MCF 10A (cell line): ENCODE data around the gene ANKS4B. TPM values are rescaled to one million over a fixed set of nuclear protein-coding genes. Genes with fewer than 3 reads are reported as not detected.

Source experiments
- Bru-seq: library from RNA; stranded (reverse); fragments of 400-500 nt; gene quantifications from one replicate; lab custom pipeline; 2021; lab: Mats Ljungman, UMichigan
- BruChase-seq, 2 experiments: library from RNA; stranded (reverse); fragments of 400-500 nt; gene quantifications; one replicate each; lab custom pipeline; 2021; lab: Mats Ljungman, UMichigan
- BruUV-seq: library from RNA; stranded (reverse); fragments of 400-500 nt; replicated peaks from 2 replicates; lab custom pipeline; 2021; lab: Mats Ljungman, UMichigan
- CTCF ChIA-PET: fragments of 300-600 bp; sonication (Branson Sonifier 250); formaldehyde crosslinking; extraction: SDS; loops from one replicate; lab custom pipeline; 2021; ENCODE audit warnings: antibody characterized with exemption, inconsistent platforms; lab: Yijun Ruan, JAX
- POLR2A ChIA-PET: fragments of 300-600, 350-650 bp; sonication (Branson Sonifier 250); formaldehyde crosslinking; extraction: SDS; loops from one replicate; lab custom pipeline; 2020; ENCODE audit warnings: antibody characterized with exemption, inconsistent platforms; lab: Yijun Ruan, JAX
- DNase-seq: peaks from one replicate; pipeline ENCODE4 v3.0.0-alpha.2; 2018; ENCODE audit not compliant: unreplicated experiment
- H3K27ac Mint-ChIP-seq: one replicate; pipeline ENCODE4 v1.8.0; 2022; ENCODE audit warnings: mild to moderate bottlenecking, low read depth, mixed read lengths; ENCODE audit not compliant: unreplicated experiment
- H3K27me3 Mint-ChIP-seq: one replicate; pipeline ENCODE4 v1.8.0; 2022; ENCODE audit warnings: mixed read lengths; ENCODE audit not compliant: insufficient read depth, unreplicated experiment
- H3K36me3 Mint-ChIP-seq: one replicate; pipeline ENCODE4 v1.8.0; 2022; ENCODE audit warnings: mild to moderate bottlenecking, moderate library complexity, mixed read lengths; ENCODE audit not compliant: insufficient read depth, unreplicated experiment
- H3K4me1 Mint-ChIP-seq: one replicate; pipeline ENCODE4 v1.8.0; 2022; ENCODE audit warnings: mixed read lengths; ENCODE audit not compliant: insufficient read depth, unreplicated experiment
- H3K4me3 Mint-ChIP-seq: one replicate; pipeline ENCODE4 v1.8.0; 2022; ENCODE audit warnings: mild to moderate bottlenecking, moderate library complexity, mixed read lengths; ENCODE audit not compliant: unreplicated experiment
- H3K9me3 Mint-ChIP-seq: one replicate; pipeline ENCODE4 v1.8.0; 2022; ENCODE audit warnings: mixed read lengths; ENCODE audit not compliant: unreplicated experiment
- intact Hi-C: fragments of 100-400 bp; cut with micrococcal nuclease; formaldehyde crosslinking; loops from 2 replicates; pipeline ENCODE4 v1.14.1; 2022
- long read RNA-seq: library from polyadenylated mRNA; stranded (forward); transcript quantifications from one replicate; pipeline ENCODE4 v2.0.0, GENCODE V29; 2022
- total RNA-seq: library from RNA; stranded (reverse); gene quantifications from 2 replicates; pipeline ENCODE4 v1.2.3, GENCODE V29; 2022
- TF ChIP-seq, protein P1 (sequence below): fragments of 200-600 bp; IDR thresholded peaks from one replicate; pipeline ENCODE4 v1.8.0; 2022; ENCODE audit warnings: antibody characterized with exemption, mild to moderate bottlenecking; ENCODE audit not compliant: unreplicated experiment

Gene ANKS4B, protein sequence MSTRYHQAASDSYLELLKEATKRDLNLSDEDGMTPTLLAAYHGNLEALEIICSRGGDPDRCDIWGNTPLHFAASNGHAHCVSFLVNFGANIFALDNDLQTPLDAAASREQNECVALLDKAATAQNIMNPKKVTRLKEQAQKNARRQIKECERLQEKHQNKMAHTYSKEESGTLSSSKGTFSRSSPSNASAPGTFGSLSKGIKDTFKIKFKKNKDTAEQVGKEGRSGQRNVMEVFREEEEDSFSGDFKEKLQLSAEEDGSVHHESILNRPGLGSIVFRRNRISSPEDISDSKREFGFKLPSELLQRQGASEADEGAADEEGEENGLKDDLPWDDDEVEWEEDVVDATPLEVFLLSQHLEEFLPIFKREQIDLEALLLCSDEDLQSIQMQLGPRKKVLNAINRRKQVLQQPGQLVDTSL
- total RNA-seq: not detected in 2 replicates
- Bru-seq, nascent RNA: not detected
- BruChase-seq, experiment 1, labeled RNA remaining after a 6-hour chase: not detected
- not detected for BruChase-seq, experiment 2, labeled RNA remaining after a 2-hour chase
- long read RNA-seq: 0 reads

DNA sequence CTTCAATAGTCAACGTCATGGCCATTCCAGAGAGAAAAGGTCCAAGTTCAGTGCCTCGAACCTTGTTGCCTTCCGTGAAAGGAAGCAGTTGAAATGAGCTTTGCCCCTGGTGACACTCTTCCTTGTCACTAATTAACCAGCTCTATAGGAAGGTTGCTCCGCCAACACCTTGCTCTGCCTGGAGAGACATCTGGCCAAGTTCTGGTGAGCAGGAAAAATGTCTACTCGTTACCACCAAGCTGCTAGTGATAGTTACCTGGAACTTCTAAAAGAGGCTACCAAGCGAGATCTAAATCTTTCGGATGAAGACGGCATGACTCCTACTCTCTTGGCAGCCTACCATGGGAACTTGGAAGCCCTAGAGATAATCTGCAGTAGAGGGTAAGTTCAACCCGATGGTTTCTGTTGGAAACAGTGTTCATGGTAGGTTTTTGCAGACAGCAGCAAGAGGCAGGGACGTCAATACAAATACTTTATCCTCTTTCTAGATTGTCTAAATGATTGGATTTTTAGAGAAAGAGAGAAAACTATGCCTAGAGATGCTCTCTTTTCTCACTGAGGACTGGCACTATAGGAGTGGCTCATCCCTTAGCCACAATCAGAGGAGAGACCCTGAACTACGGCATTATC lies at the start of gene ANKS4B:
Gene ANKS4B, plus strand, starts transcription at position 179 of the 630 bp plus-strand sequence. Its CDS starts 39 bp downstream, at position 218.
- intact Hi-C loops: no loop called here
- no peaks in the 10 kb centered on the region for H3K36me3 Mint-ChIP-seq
- H3K9me3 Mint-ChIP-seq: no peaks in the 10 kb centered on the region
- no TSS peak for BruUV-seq
- ChIA-PET CTCF (interaction anchor here (0.5 to 0.6 kb wide), 2 partner anchors 10 to 41 kb away, joined by 3 read pairs; no protein-coding TSS in a partner anchor), POLR2A (no interaction called here)
- no peak within 1 kb of the TSS for H3K27ac Mint-ChIP-seq
- no peak for DNase-seq
- H3K27me3 Mint-ChIP-seq: peaks cover 76% of the 10 kb centered on the region
- H3K4me3 Mint-ChIP-seq: no peak within 1 kb of the TSS
- TF ChIP-seq, protein P1, sequence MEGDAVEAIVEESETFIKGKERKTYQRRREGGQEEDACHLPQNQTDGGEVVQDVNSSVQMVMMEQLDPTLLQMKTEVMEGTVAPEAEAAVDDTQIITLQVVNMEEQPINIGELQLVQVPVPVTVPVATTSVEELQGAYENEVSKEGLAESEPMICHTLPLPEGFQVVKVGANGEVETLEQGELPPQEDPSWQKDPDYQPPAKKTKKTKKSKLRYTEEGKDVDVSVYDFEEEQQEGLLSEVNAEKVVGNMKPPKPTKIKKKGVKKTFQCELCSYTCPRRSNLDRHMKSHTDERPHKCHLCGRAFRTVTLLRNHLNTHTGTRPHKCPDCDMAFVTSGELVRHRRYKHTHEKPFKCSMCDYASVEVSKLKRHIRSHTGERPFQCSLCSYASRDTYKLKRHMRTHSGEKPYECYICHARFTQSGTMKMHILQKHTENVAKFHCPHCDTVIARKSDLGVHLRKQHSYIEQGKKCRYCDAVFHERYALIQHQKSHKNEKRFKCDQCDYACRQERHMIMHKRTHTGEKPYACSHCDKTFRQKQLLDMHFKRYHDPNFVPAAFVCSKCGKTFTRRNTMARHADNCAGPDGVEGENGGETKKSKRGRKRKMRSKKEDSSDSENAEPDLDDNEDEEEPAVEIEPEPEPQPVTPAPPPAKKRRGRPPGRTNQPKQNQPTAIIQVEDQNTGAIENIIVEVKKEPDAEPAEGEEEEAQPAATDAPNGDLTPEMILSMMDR: no peak
- no peaks in the 10 kb centered on the region for H3K4me1 Mint-ChIP-seq

DNA sequence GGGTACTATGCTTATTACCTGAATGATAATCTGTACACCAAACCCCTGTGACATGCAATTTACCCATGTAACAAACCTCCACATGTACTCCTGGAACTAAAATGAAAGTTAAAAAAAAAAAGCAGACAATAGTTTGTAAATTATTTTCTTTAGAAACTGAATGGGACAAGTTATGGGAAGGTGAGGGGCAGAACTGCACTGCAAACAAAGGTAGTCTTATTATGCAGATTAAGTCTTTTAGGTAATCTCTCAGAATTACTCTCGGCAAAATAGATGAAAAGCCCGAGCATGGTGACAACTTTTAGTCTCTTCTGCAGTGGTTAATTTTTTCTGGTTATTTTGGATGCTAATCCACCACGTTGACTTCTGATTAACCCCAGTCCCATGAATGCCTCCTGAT lies 49.5 kb upstream of the ANKS4B start:
- DNase-seq: no peak
- H3K4me3 Mint-ChIP-seq: no peak overlapping the region
- ChIA-PET POLR2A (interaction anchor here (0.6 kb wide), 1 partner anchor 230 kb away, joined by 3 read pairs; no protein-coding TSS in a partner anchor), CTCF (interaction anchor here (0.6 to 0.7 kb wide), 2 partner anchors 47 to 140 kb away, joined by 3 read pairs; no protein-coding TSS in a partner anchor)
- H3K27ac Mint-ChIP-seq: no peak overlapping the region
- no TSS peak for BruUV-seq
- no peaks in the 10 kb centered on the region for H3K9me3 Mint-ChIP-seq
- no peaks in the 10 kb centered on the region for H3K4me1 Mint-ChIP-seq
- peaks cover 26% of the 10 kb centered on the region for H3K36me3 Mint-ChIP-seq
- TF ChIP-seq, protein P1: no peak
- H3K27me3 Mint-ChIP-seq: no peaks in the 10 kb centered on the region
- intact Hi-C loops: no loop called here

DNA sequence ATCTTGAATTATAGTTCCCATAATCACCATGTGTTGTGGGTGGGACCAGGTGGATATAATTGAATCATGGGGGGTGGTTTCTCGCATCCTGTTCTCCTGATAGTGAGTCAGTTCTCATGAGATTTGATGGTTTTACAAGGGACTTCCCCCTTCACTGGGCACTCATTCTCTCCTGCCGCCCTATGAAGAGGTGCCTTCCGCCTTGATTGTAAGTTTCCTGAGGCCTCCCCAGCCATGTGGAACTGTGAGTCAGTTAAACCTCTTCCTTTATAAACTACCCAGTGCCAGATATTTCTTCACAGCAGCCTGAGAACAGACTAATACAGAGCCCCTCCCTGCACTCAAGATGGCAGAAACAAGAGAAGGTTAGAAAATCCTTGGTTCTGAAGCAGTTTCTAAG lies 48.7 kb upstream of the ANKS4B start:
- H3K27me3 Mint-ChIP-seq: no peaks in the 10 kb centered on the region
- no TSS peak for BruUV-seq
- POLR2A ChIA-PET: no interaction called here

More for the DNA sequence above, 48.7 kb upstream of the ANKS4B start:
- Mint-ChIP-seq H3K36me3 (peaks cover 18% of the 10 kb centered on the region), H3K4me3 (no peak overlapping the region), H3K9me3 (no peaks in the 10 kb centered on the region), H3K27ac (no peak overlapping the region), H3K4me1 (no peaks in the 10 kb centered on the region)
- TF ChIP-seq, protein P1: no peak
- intact Hi-C loops: loop anchor here (5.0 kb wide), 1 partner anchor 367 kb away; no protein-coding TSS in a partner anchor
- CTCF ChIA-PET: no interaction called here
- no peak for DNase-seq
